Measurements from ENCODE around the gene DNAH8. TPM values are rescaled to one million over a fixed set of nuclear protein-coding genes. Genes with fewer than 3 reads are reported as not detected.
A peak's percentile ranks its signal among the peaks of the same experiment; 100 is the strongest.

Gene DNAH8
- total and polyA plus RNA-seq, 2 donors (not counting 3 experiments of a cell fraction or from before 2014, with no cell fraction given): 0.29 to 0.61 TPM

DNA sequence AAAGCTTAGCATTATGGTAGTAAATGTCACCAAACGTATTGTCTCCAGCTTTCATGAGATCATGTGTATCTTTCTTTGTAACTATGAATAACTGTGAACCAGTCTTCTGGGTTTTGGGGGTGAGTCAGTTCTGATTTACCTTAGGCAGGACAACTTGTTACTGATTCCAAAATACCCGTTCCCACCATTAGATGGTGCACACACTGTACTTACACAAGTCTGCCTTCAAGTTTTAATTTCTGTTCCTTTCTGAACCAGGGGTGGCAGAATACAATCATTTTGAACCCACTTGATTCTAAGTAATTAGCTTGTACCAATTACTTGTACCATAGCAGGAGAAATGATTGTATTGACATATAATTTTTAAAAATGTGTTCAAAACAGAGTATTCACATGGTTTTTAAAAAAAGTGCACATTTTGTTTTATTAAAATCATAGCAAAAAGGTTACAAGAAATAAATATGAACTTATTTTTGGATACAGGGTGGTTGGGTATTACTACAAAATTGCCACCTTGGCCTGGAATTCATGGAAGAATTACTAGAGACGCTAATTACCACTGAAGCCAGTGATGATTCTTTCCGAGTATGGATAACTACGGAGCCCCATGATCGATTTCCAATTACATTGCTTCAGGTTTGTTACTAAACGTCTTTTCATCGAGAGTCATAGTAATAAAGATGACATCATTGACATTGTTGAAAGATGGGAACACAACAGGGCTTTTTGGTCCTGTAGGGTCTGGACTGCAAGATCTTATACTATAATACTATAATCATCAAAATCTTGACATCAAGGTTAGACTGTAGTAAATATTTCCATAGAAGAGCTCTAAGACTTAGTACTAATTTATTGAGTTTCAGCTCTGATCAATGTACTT lies 258.3 kb downstream of the DNAH8 start:
- TF ChIP-seq, protein P1, sequence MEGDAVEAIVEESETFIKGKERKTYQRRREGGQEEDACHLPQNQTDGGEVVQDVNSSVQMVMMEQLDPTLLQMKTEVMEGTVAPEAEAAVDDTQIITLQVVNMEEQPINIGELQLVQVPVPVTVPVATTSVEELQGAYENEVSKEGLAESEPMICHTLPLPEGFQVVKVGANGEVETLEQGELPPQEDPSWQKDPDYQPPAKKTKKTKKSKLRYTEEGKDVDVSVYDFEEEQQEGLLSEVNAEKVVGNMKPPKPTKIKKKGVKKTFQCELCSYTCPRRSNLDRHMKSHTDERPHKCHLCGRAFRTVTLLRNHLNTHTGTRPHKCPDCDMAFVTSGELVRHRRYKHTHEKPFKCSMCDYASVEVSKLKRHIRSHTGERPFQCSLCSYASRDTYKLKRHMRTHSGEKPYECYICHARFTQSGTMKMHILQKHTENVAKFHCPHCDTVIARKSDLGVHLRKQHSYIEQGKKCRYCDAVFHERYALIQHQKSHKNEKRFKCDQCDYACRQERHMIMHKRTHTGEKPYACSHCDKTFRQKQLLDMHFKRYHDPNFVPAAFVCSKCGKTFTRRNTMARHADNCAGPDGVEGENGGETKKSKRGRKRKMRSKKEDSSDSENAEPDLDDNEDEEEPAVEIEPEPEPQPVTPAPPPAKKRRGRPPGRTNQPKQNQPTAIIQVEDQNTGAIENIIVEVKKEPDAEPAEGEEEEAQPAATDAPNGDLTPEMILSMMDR (IDR thresholded peaks at IDR 0.05; ENCODE audit: extremely low read depth in 1 of 2, insufficient read depth in 1 of 2, low read depth in 1 of 2, low read length in 2 of 2): peak; percentile 24 to 46
- no peak for TF ChIP-seq FOS (IDR thresholded peaks at IDR 0.05; ENCODE audit: borderline replicate concordance, insufficient read depth, low read length)
- ChIA-PET POLR2A (no interaction called here), CTCF (interaction anchor here (0.6 to 3.3 kb wide), 9 partner anchors 12 to 336 kb away, joined by 3 to 24 read pairs (median 3); no protein-coding TSS in a partner anchor)
- no TSS peak for BruUV-seq (replicated peaks)
- H3K4me2 ChIP-seq (ENCODE audit: insufficient read depth, low read length): no peak overlapping the region
- H3K9ac ChIP-seq (replicated peaks; ENCODE audit: extremely low read depth, insufficient read depth, low read length): no peak overlapping the region
- no peaks in the 10 kb centered on the region for H3K79me2 ChIP-seq (ENCODE audit: control insufficient read depth, insufficient read depth, low read length)
- H3K27me3 ChIP-seq (ENCODE audit: control insufficient read depth in 2 of 2, insufficient read depth in 2 of 2, low read length in 2 of 2): peaks cover 7 to 28% of the 10 kb centered on the region in 2 experiments
- dilution Hi-C loops (cut with MboI; ENCODE audit: extremely low pct_ligation_motif_present, low sequenced_read_pairs) (no loop called here), intact Hi-C loops (cut with micrococcal nuclease) (loop anchor here (1.0 kb wide), 1 partner anchor 330 kb away; no protein-coding TSS in a partner anchor)
- no peaks in the 10 kb centered on the region for H3K9me1 ChIP-seq (replicated peaks; ENCODE audit: control insufficient read depth, extremely low read depth, insufficient read depth, low read length)
- no peak overlapping the region for H3K4me3 ChIP-seq (replicated peaks in 1 of 3; ENCODE audit: insufficient read depth in 1 of 3, low read depth in 1 of 3, low read length in 3 of 3)
- no peaks in the 10 kb centered on the region for H3K36me3 ChIP-seq (ENCODE audit: control insufficient read depth in 2 of 2, extremely low read depth in 1 of 2, insufficient read depth in 2 of 2, low read length in 2 of 2)
- H3K9me3 ChIP-seq (replicated peaks; ENCODE audit: control insufficient read depth, insufficient read depth, low read length): no peaks in the 10 kb centered on the region
- H3K4me1 ChIP-seq (ENCODE audit: control insufficient read depth, extremely low read depth, insufficient read depth, low read length): no peaks in the 10 kb centered on the region
- peak; percentile 76 for DNase-seq (ENCODE audit: low read depth, low spot score)
- H3K27ac ChIP-seq (ENCODE audit: insufficient read depth, low read depth, low read length): no peak overlapping the region
- no peaks in the 10 kb centered on the region for H4K20me1 ChIP-seq (replicated peaks; ENCODE audit: control insufficient read depth, extremely low read depth, insufficient read depth, low read length)
- no peak for FAIRE-seq
- H2AFZ ChIP-seq (ENCODE audit: low read depth, low read length): no peak overlapping the region
